Fibroblast of peridontal ligament (primary cell): ENCODE measurements around the gene AHDC1.
"Not testable (repeated sequence)": the region's sequence is repeated elsewhere in the genome, so short reads cannot be mapped to it uniquely, and the experiment has no call there.

Source experiments
- DNase-seq: peaks from one replicate; pipeline ENCODE4 v3.0.0-alpha.2; 2010; ENCODE audit errors: extremely low read depth

AHDC1 gene

GRCh38 chr1:27513528-27513927, 90.4 kb downstream of the AHDC1 start:
- no peak for DNase-seq

- no peak for DNase-seq
These were observed 94.5 kb downstream of the AHDC1 start for GRCh38 chr1:27509127-27510080.

- no peak for DNase-seq
These were observed 95.8 kb downstream of the AHDC1 start for GRCh38 chr1:27507960-27508665.

- no peak for DNase-seq
These were observed 97.2 kb downstream of the AHDC1 start for GRCh38 chr1:27506703-27507102.

- DNase-seq: no peak
These were observed 98.6 kb downstream of the AHDC1 start for GRCh38 chr1:27505420-27505680.

GRCh38 chr1:27504588-27505419, 99.1 kb downstream of the AHDC1 start:
- DNase-seq: peak; percentile 69

GRCh38 chr1:27503844-27504587, 99.9 kb downstream of the AHDC1 start:
- DNase-seq: peak; percentile 89

- DNase-seq: no peak
These were observed 100.9 kb downstream of the AHDC1 start for GRCh38 chr1:27503033-27503432.

GRCh38 chr1:27501159-27501558, 102.8 kb downstream of the AHDC1 start:
- DNase-seq: not testable (repeated sequence)

GRCh38 chr1:27499142-27499541, 104.8 kb downstream of the AHDC1 start:
- no peak for DNase-seq

- peak; percentile 68 for DNase-seq
These were observed 107.3 kb downstream of the AHDC1 start for GRCh38 chr1:27496604-27497155.

- DNase-seq: no peak
These were observed 111.1 kb downstream of the AHDC1 start for GRCh38 chr1:27492796-27493195.

GRCh38 chr1:27491748-27492700, 111.9 kb downstream of the AHDC1 start:
- DNase-seq: peak; percentile 71

GRCh38 chr1:27489973-27490741, 113.8 kb downstream of the AHDC1 start, which contains the start of gene WASF2:
Gene WASF2 (minus strand): TSS chr1:27490167. CDS start chr1:27428890, 61,277 bp downstream.
- peak; percentile 98 for DNase-seq

GRCh38 chr1:27489501-27489972, 114.4 kb downstream of the AHDC1 start:
- peak; percentile 49 for DNase-seq

- DNase-seq: peak; percentile 49
These were observed 115.7 kb downstream of the AHDC1 start for GRCh38 chr1:27487966-27488884.

- DNase-seq: no peak
These were observed 118.6 kb downstream of the AHDC1 start for GRCh38 chr1:27485363-27485762.
